Measurements from ENCODE around the gene EDIL3.

EDIL3 gene, protein sequence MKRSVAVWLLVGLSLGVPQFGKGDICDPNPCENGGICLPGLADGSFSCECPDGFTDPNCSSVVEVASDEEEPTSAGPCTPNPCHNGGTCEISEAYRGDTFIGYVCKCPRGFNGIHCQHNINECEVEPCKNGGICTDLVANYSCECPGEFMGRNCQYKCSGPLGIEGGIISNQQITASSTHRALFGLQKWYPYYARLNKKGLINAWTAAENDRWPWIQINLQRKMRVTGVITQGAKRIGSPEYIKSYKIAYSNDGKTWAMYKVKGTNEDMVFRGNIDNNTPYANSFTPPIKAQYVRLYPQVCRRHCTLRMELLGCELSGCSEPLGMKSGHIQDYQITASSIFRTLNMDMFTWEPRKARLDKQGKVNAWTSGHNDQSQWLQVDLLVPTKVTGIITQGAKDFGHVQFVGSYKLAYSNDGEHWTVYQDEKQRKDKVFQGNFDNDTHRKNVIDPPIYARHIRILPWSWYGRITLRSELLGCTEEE

DNA sequence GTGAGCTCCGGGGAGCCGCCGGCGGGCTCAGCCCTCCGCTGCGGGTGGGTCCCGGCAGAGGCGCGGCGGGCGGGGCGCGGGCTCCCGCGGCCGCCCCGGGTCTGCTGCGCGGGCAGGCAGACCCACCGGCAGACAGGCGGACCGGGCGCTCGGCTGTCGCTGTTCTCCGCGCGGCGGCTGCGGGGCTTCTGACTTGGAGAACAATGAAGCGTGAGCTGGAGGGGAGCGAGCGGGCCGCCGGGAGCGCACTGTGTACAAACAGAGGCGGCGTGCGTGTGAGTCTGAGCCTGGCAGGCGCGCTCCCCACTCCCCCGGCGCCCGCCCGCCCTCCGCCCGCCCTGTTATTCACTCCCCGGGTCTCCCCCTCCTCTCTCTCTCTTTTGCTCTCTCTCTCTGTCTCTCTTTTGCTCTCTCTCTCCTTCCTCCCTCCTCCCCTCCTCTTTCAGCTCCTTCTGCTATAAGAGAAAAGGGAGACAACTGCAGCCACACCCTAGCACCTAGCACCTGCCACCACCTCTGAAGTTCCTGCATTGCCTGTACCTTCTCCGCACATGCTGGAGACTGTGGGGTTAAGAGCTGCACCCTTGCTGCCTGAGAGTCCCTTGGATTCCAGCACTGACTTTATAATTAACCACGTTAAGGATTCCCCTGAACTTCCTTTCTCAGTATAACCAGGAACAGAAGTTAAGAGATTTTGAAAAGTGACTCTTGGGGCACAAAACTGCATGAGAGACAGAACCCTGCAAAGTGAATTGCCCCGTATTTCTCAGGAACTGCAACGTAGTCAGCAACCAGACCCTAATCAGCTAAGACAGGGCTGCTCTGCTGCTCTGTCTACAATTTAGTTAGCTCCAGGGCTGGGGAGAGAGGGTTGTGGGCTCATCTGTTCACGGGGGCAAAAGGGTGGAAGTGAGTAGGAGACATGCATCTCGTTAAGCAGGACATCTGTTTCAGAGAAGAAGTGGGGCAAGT lies at the start of gene EDIL3:
EDIL3 (minus strand) TSS at position 277 of the 972 bp plus-strand sequence. CDS start 506 bp downstream, outside the sequence.
- DNase-seq (ENCODE audit: low spot score): no peak
- TF ChIP-seq, protein P1, sequence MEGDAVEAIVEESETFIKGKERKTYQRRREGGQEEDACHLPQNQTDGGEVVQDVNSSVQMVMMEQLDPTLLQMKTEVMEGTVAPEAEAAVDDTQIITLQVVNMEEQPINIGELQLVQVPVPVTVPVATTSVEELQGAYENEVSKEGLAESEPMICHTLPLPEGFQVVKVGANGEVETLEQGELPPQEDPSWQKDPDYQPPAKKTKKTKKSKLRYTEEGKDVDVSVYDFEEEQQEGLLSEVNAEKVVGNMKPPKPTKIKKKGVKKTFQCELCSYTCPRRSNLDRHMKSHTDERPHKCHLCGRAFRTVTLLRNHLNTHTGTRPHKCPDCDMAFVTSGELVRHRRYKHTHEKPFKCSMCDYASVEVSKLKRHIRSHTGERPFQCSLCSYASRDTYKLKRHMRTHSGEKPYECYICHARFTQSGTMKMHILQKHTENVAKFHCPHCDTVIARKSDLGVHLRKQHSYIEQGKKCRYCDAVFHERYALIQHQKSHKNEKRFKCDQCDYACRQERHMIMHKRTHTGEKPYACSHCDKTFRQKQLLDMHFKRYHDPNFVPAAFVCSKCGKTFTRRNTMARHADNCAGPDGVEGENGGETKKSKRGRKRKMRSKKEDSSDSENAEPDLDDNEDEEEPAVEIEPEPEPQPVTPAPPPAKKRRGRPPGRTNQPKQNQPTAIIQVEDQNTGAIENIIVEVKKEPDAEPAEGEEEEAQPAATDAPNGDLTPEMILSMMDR (IDR thresholded peaks at IDR 0.05; ENCODE audit: extremely low read depth, missing control alignments): no peak

DNA sequence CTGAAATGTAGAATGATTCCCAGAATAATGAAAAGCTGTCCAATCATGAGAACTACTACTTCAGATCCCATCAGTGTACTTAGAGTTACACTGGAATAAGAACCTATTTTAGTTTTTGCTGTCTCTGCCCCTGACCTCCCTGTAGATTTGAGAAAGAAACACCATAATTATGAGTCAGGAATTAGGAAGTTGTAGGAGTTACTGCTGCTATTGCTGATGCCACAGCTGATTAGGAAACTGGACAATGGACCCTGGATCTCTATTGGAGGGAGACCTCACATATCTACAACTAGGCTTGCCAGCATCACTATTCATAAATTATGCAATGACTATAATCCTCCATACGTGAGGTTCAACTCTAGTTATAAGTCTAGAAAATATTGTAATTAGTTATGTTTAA lies 48.8 kb upstream of the EDIL3 start:
- TF ChIP-seq, protein P1 (IDR thresholded peaks at IDR 0.05; ENCODE audit: extremely low read depth, missing control alignments): no peak
- no peak for DNase-seq (ENCODE audit: low spot score)

DNA sequence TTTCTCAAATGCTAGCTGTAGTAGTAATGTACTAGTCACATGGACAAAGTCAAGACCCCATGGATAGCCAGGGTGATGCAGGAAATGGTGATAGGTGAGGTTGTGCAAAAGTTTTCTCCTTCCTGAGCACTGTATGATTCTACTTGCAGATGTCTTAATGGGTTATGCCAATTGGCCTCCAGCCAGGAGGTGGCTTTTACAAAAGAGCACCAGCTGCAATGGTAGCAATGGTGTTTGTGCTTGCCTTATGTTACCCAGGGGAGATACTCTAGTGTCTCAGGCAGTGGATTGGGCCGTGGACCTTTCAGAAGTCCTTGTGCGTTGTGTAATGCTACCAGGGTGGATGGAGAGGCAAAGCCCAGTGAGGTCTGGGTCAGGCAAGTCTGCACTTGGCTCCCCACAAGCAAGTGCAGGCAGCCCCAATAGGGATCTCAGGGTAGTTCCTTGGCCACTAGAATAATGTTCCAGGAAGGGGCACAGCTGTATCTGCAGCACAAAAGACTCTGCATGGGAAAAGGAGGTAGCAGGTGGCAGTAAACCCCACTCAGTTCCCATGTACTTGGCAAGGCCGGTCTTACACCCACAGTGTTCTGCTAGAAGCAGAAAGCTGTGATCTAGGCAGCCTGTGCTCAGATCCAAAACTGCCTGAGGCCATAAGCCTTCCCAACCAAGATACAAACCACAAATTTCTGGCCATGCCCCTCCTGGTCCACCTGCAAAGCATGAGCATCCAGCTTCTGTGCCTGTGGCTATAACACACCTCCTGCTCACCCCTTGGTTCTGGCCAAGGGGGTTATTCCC lies 46.4 kb upstream of the EDIL3 start:
- TF ChIP-seq, protein P1 (IDR thresholded peaks at IDR 0.05; ENCODE audit: extremely low read depth, missing control alignments): no peak
- DNase-seq (ENCODE audit: low spot score): no peak

DNA sequence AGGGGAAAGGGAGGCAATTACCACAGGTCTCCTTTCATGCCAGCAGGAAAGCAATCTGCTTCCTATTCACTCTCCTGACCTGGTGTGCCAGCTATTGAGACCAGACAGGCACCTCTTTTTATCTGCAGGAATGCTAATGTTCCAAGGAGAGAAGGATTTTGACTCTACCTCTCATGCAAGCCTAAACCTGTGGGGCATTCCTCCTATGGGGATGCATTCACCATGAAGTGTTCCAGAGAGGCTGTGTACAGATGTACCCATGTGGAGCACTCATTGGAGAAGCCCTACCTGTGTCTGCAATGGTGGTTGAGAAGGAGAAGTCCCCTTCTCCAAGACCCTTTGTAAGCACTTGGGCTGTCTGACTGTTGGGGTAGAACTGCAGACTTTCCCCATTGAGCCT lies 45.4 kb upstream of the EDIL3 start:
- no peak for DNase-seq (ENCODE audit: low spot score)
- TF ChIP-seq, protein P1 (IDR thresholded peaks at IDR 0.05; ENCODE audit: extremely low read depth, missing control alignments): no peak

DNA sequence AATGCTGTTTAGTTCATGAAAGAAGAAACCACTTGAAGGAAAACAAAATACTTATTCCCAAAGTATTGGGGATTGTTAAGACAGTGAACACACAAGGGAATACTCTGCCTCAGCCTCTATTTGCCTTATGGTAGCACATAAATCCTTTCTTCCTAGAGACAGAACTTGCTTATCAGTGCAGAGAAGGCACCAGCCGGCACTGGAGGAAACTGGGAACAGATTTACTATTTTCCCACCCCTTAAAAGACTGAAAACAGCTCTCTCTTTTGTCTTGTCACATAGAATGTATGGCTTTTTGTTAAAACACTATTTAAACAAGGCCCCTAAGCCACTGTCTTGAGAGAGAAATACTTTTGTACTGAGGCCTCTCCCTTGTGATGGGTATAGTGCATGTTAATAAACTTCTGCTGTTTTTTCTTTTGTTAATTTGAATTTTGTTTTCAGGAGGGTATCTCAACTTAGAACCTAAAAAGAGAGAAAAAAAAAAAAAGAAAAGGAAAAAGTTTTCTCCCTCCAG lies 40.7 kb upstream of the EDIL3 start:
- TF ChIP-seq, protein P1 (IDR thresholded peaks at IDR 0.05; ENCODE audit: extremely low read depth, missing control alignments): no peak
- DNase-seq (ENCODE audit: low spot score): no peak

DNA sequence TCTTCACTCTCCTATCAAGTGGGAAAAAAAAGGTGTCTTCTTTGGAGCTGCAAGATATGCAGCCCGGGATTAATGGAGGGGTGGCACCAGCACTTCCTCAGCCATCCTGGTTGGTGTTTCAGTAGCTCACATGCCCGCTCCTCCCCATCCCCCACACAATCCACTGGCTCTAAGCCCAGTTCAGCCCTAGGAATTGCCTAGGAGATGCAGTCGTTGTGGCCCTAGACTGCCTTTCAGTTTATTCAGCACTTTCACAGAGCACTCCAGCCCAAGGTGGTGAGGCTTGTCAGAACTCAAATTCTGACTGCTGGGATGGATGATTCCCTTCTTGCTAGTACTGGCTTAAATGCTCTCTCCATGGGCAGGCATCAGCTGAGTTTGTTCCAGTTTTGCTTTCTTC lies 35.1 kb upstream of the EDIL3 start:
- TF ChIP-seq, protein P1 (IDR thresholded peaks at IDR 0.05; ENCODE audit: extremely low read depth, missing control alignments): no peak
- no peak for DNase-seq (ENCODE audit: low spot score)

All from GM20000 (cell line).